NCI-H526 (cell line): ENCODE measurements around the gene STK32C.
"Not testable (repeated sequence)": the region's sequence is repeated elsewhere in the genome, so short reads cannot be mapped to it uniquely, and the experiment has no call there.

Source experiments
- DNase-seq, 2 experiments: peaks; one replicate each; lab custom pipeline; 2025; lab: John Stamatoyannopoulos, UW

The STK32C gene

GRCh38 chr10:132167041-132167674, 140.6 kb downstream of the STK32C start:
- DNase-seq = no peak

- DNase-seq = no peak
Observed at GRCh38 chr10:132166216-132166950, 141.4 kb downstream of the STK32C start.

- DNase-seq = no peak
Observed at GRCh38 chr10:132165416-132165980, 142.3 kb downstream of the STK32C start.

GRCh38 chr10:132164761-132165278, 142.9 kb downstream of the STK32C start:
- DNase-seq = peak in 1 of 2 experiments; percentile 74

GRCh38 chr10:132163826-132164515, 143.8 kb downstream of the STK32C start:
- peak in 1 of 2 experiments; percentile 32 for DNase-seq

GRCh38 chr10:132163278-132163765, 144.4 kb downstream of the STK32C start:
- peak; percentile 89 to 94 for DNase-seq

- DNase-seq = no peak
Observed at GRCh38 chr10:132162590-132163277, 145.0 kb downstream of the STK32C start.

GRCh38 chr10:132162021-132162531, 145.7 kb downstream of the STK32C start:
- DNase-seq = peak in 1 of 2 experiments; percentile 32

GRCh38 chr10:132160834-132161622, 146.7 kb downstream of the STK32C start:
- DNase-seq = not testable (repeated sequence)

GRCh38 chr10:132160231-132160630, 147.5 kb downstream of the STK32C start:
- DNase-seq = not testable (repeated sequence)

- peak in 1 of 2 experiments; percentile 47 for DNase-seq
Observed at GRCh38 chr10:132159302-132160230, 148.2 kb downstream of the STK32C start.

- DNase-seq = peak in 1 of 2 experiments; percentile 20
Observed at GRCh38 chr10:132158823-132159222, 148.9 kb downstream of the STK32C start.

- DNase-seq = peak in 1 of 2 experiments; percentile 33
Observed at GRCh38 chr10:132158122-132158741, 149.5 kb downstream of the STK32C start.
